ENCODE measurements around the gene MBNL1. TPM values are rescaled to one million over a fixed set of nuclear protein-coding genes. Genes with fewer than 3 reads are reported as not detected.

Gene MBNL1
- total RNA-seq, 4 donors from 2014 or later: 190 to 279 (median 216) TPM

DNA sequence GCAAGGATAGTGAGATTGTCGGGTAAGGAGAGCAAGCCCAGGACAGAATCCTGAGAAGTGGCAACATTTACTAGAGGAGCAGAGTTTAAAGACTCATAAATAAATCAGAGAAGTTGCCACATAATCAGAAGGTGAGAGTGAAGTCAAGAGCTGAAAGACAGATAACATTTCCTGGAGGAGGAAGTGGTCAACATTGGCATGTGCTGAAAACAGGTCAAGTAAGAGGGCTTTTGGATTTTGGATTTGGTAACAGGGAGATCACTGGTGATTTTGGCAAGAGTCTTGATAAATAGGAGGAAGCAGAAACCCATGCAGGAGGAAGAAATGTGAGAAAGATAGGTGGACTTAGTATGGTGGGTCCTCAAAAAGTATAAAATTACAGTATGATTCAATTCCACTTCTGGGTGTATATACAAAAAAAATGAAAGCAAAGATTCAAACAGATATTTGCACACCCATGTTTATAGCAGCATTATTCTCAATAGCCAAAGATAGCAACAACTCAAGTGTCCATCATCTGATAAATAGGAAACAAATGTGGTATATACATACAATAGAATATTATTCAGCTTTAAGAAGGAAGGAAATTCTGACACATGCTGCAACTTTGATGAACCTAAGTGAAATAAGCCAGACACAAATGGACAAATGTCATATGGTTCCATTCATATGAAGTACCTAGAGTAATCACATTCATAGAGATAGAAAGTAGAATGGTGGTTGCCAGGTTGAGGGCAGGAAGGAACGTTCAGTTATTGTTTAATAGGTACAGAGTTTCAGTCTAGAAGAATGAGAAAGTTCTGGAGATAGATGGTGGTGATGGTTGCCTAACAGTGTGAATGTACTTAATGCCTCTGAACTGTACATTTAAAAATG lies 27.3 kb upstream of the MBNL1 start:
- Histone ChIP-seq H3K27me3 (no peaks in the 10 kb centered on the region), H3K4me3 (replicated peaks in 1 of 3) (no peak overlapping the region), H3K4me1 (no peaks in the 10 kb centered on the region), H3K9me3 (no peaks in the 10 kb centered on the region), H3K27ac (no peak overlapping the region), H3K36me3 (no peaks in the 10 kb centered on the region)
- DNase-seq: no peak
- intact Hi-C loops (cut with DNase I): no loop called here
- 86 to 88% methylated on average over 2 of the region's 2 CpGs for WGBS, 2 donors
- TF ChIP-seq CTCF (IDR thresholded peaks at IDR 0.05) (no peak), POLR2A (IDR thresholded peaks at IDR 0.05) (no peak)

DNA sequence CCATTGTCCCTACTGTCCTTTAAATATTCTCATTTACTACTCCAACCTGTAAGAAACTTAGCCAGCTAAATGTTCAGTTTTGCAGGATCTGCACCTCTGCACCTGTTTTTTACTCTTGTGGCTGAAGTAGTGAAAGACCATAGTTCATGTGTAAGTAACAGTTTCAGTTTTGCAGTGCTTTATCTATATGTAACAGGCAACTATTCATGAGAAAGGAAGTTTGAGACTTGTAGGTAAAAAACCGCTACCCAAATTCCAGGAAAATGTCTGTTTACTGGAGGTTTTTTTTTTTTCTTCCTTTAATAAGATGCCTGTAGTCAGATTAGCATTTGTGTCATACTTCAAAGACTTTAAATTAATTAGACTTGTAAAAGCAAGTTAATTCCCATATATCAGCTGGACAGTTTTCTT lies 25.4 kb upstream of the MBNL1 start:
- intact Hi-C loops (cut with DNase I): no loop called here
- no peak overlapping the region for H3K27ac ChIP-seq
- H3K4me1 ChIP-seq: no peaks in the 10 kb centered on the region
- H3K36me3 ChIP-seq: no peaks in the 10 kb centered on the region
- no peak for DNase-seq
- WGBS, 2 donors: 80 to 97% methylated on average over 1 of the region's 1 CpG
- TF ChIP-seq CTCF (IDR thresholded peaks at IDR 0.05) (no peak), POLR2A (IDR thresholded peaks at IDR 0.05) (no peak)
- H3K27me3 ChIP-seq: no peaks in the 10 kb centered on the region
- no peaks in the 10 kb centered on the region for H3K9me3 ChIP-seq
- no peak overlapping the region for H3K4me3 ChIP-seq (replicated peaks in 1 of 3)

DNA sequence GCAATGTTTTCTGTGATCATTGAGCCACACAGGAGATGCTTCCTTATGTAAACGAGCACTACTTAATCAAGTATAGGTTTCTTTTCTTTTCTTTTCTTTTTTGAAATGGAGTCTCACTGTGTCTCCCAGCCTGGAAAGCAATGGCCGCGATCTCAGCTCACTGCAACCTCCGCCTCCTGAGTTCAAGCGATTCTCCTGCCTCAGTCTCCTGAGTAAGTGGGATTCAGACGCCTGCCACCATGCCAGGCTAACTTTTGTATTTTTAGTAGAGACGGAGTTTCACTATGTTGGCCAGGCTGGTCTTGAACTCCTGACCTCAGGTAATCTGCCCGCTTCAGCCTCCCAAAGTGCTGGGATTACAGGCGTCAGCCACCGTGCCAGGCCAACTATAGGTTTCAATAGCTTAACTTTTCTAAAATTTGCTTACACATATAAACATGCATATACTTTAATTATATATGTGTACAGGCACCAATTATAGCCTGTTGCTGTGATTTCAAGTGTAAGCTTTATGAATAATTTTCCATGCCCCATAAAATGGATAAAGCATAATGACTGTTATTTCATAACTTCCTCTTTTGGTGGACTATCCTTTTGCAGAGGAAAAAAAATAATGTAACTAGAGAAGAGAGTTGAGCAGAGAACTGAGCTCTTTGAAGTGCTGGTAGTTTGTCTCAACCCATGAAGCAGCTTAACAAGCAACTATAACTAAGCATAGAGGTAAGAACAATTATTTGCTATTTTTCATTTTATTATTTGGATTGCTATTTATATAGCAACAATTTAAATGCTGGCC lies 24.8 kb upstream of the MBNL1 start:
- H3K27me3 ChIP-seq: no peaks in the 10 kb centered on the region
- no peaks in the 10 kb centered on the region for H3K4me1 ChIP-seq
- no peaks in the 10 kb centered on the region for H3K9me3 ChIP-seq
- 81 to 84% methylated on average over 10 of the region's 10 CpGs for WGBS, 2 donors
- H3K27ac ChIP-seq: no peak overlapping the region
- H3K4me3 ChIP-seq (replicated peaks in 1 of 3): no peak overlapping the region
- intact Hi-C loops (cut with DNase I): no loop called here
- DNase-seq: no peak
- H3K36me3 ChIP-seq: no peaks in the 10 kb centered on the region
- TF ChIP-seq CTCF (IDR thresholded peaks at IDR 0.05) (no peak), POLR2A (IDR thresholded peaks at IDR 0.05) (no peak)

DNA sequence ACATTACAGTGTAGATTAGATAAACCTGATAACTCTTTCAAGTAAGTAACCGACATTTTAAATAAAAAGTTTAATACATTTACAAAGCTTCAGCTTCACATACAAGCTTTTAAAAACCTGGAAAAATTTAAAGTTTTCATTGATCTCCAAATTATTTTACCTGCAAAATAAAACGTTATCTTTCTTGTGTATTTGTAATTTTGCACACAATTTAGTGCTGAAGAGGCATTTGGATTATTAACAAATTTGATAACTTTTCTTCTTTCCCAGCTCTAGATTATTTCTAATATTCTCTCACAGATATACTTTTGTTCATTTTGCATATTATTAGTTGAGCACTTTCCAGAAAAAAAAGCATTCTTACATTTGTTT lies 24.2 kb upstream of the MBNL1 start:
- no peaks in the 10 kb centered on the region for H3K27me3 ChIP-seq
- H3K9me3 ChIP-seq: no peaks in the 10 kb centered on the region
- intact Hi-C loops (cut with DNase I): no loop called here
- H3K4me3 ChIP-seq (replicated peaks in 1 of 3): no peak overlapping the region
- no peak for DNase-seq
- H3K4me1 ChIP-seq: no peaks in the 10 kb centered on the region
- no peaks in the 10 kb centered on the region for H3K36me3 ChIP-seq
- H3K27ac ChIP-seq: no peak overlapping the region
- WGBS, 2 donors: 79 to 82% methylated on average over 2 of the region's 2 CpGs
- TF ChIP-seq POLR2A (IDR thresholded peaks at IDR 0.05) (no peak), CTCF (IDR thresholded peaks at IDR 0.05) (no peak)
